Stimulated activated naive CD8-positive, alpha-beta T cell treated with anti-CD3 and anti-CD28 coated beads, Interleukin-15, Interleukin-2, amounts not matched to agents 100 U/mL and 50 U/mL, for 24 hours (primary cell): Measurements from ENCODE around the gene ZNF695.

Experiments
- ATAC-seq: fragments of 150-1000 bp; cut with Tn5 transposase; one replicate; pipeline ENCODE4 v1.10.0; 2021
- DNase-seq: peaks from one replicate; pipeline ENCODE4 v3.0.0; 2021

The ZNF695 gene

GRCh38 chr1:246959944-246960693, 47.7 kb downstream of the ZNF695 start:
- DNase-seq (no peak), ATAC-seq (no peak)

- ATAC-seq (no peak), DNase-seq (no peak)
These were observed 53.7 kb downstream of the ZNF695 start for GRCh38 chr1:246954126-246954525.

- DNase-seq, result no peak
- ATAC-seq, result no peak
These were observed 56.4 kb downstream of the ZNF695 start for GRCh38 chr1:246951413-246951812.

- ATAC-seq (no peak), DNase-seq (no peak)
These were observed 57.9 kb downstream of the ZNF695 start for GRCh38 chr1:246949956-246950355.

GRCh38 chr1:246947255-246947654, 60.6 kb downstream of the ZNF695 start:
- DNase-seq (no peak), ATAC-seq (no peak)

- ATAC-seq, result no peak
- no peak for DNase-seq
These were observed 61.5 kb downstream of the ZNF695 start for GRCh38 chr1:246946366-246946765.
